NK-92 (cell line): Measurements from ENCODE around the gene CBLB.
"Not testable (repeated sequence)": the region's sequence is repeated elsewhere in the genome, so short reads cannot be mapped to it uniquely, and the experiment has no call there.

Experiments
- DNase-seq: peaks from one replicate; lab custom pipeline; 2025; ENCODE audit not compliant: unreplicated experiment; lab: John Stamatoyannopoulos, UW

Gene CBLB

GRCh38 chr3:105762749-105763658, 105.8 kb downstream of the CBLB start:
- DNase-seq, result no peak

- not testable (repeated sequence) for DNase-seq
Measured at GRCh38 chr3:105762214-105762613, 106.6 kb downstream of the CBLB start.

- no peak for DNase-seq
Measured at GRCh38 chr3:105759442-105760078, 109.3 kb downstream of the CBLB start.

GRCh38 chr3:105758451-105758850, 110.4 kb downstream of the CBLB start:
- no peak for DNase-seq

- no peak for DNase-seq
Measured at GRCh38 chr3:105755121-105755886, 113.5 kb downstream of the CBLB start.

GRCh38 chr3:105752791-105753415, 115.9 kb downstream of the CBLB start:
- DNase-seq, result no peak

GRCh38 chr3:105747696-105748095, 121.1 kb downstream of the CBLB start:
- DNase-seq, result no peak

- no peak for DNase-seq
Measured at GRCh38 chr3:105747060-105747541, 121.7 kb downstream of the CBLB start.

GRCh38 chr3:105746231-105746996, 122.4 kb downstream of the CBLB start:
- DNase-seq, result no peak

GRCh38 chr3:105745046-105745445, 123.8 kb downstream of the CBLB start:
- DNase-seq, result no peak

GRCh38 chr3:105744202-105744601, 124.6 kb downstream of the CBLB start:
- no peak for DNase-seq

GRCh38 chr3:105733356-105733755, 135.5 kb downstream of the CBLB start:
- DNase-seq, result no peak

GRCh38 chr3:105731686-105732085, 137.1 kb downstream of the CBLB start:
- DNase-seq, result no peak

GRCh38 chr3:105730801-105731354, 137.9 kb downstream of the CBLB start:
- no peak for DNase-seq

GRCh38 chr3:105729667-105730066, 139.1 kb downstream of the CBLB start:
- no peak for DNase-seq

- DNase-seq, result no peak
Measured at GRCh38 chr3:105728771-105729312, 140.0 kb downstream of the CBLB start.

GRCh38 chr3:105727036-105727435, 141.8 kb downstream of the CBLB start:
- not testable (repeated sequence) for DNase-seq

- DNase-seq, result no peak
Measured at GRCh38 chr3:105722943-105723556, 145.8 kb downstream of the CBLB start.

- DNase-seq, result no peak
Measured at GRCh38 chr3:105719791-105720190, 149.0 kb downstream of the CBLB start.
